Hepatocyte (in vitro differentiated cells): Measurements from ENCODE around the gene CKAP2L. TPM values are rescaled to one million over a fixed set of nuclear protein-coding genes. Genes with fewer than 3 reads are reported as not detected.

Experiments
- DNase-seq: peaks from one replicate; pipeline ENCODE4 v3.0.0-alpha.2; 2016; ENCODE audit warnings: low spot score
- H2AFZ ChIP-seq: fragments of 200-600 bp; sonication (generic); 2 replicates; pipeline ENCODE4 v1.6.0; 2016; ENCODE audit warnings: antibody characterized with exemption, mild to moderate bottlenecking
- H3K27ac ChIP-seq: fragments of 200-600 bp; sonication (generic); 2 replicates; pipeline ENCODE4 v1.5.1; 2016; ENCODE audit warnings: mild to moderate bottlenecking
- H3K27me3 ChIP-seq: fragments of 200-600 bp; sonication (generic); 2 replicates; pipeline ENCODE4 v1.6.1; 2016
- H3K36me3 ChIP-seq: fragments of 200-600 bp; sonication (generic); replicated peaks from 2 replicates; pipeline ENCODE4 v1.5.1; 2016; ENCODE audit warnings: low read depth; ENCODE audit not compliant: insufficient read depth
- H3K4me1 ChIP-seq: fragments of 200-600 bp; sonication (generic); 2 replicates; pipeline ENCODE4 v1.5.1; 2016; ENCODE audit warnings: mild to moderate bottlenecking, moderate library complexity; ENCODE audit not compliant: insufficient read depth
- H3K4me2 ChIP-seq: fragments of 200-600 bp; sonication (generic); 2 replicates; pipeline ENCODE4 v1.6.0; 2016
- H3K4me3 ChIP-seq: fragments of 200-600 bp; sonication (generic); 2 replicates; pipeline ENCODE4 v1.5.1; 2016; ENCODE audit warnings: mild to moderate bottlenecking
- H3K79me2 ChIP-seq: fragments of 200-600 bp; sonication (generic); 2 replicates; pipeline ENCODE4 v1.6.0; 2017; ENCODE audit warnings: mild to moderate bottlenecking
- H3K9me2 ChIP-seq: fragments of 200-600 bp; sonication (generic); replicated peaks from 2 replicates; pipeline ENCODE4 v1.6.0; 2017; ENCODE audit warnings: mild to moderate bottlenecking; ENCODE audit not compliant: insufficient read depth
- H3K9me3 ChIP-seq: fragments of 200-600 bp; sonication (generic); 2 replicates; pipeline ENCODE4 v1.5.1; 2016; ENCODE audit warnings: low read depth, mild to moderate bottlenecking
- H4K20me1 ChIP-seq: fragments of 200-600 bp; sonication (generic); 2 replicates; pipeline ENCODE4 v1.6.0; 2016; ENCODE audit warnings: mild to moderate bottlenecking; ENCODE audit not compliant: insufficient read depth, poor library complexity, severe bottlenecking
- CTCF ChIP-seq: fragments of 200-600 bp; sonication (generic); IDR thresholded peaks from 2 replicates; pipeline ENCODE4 v1.5.1; 2016; ENCODE audit warnings: antibody characterized with exemption, mild to moderate bottlenecking; ENCODE audit not compliant: poor library complexity
- EZH2 ChIP-seq: fragments of 200-600 bp; sonication (generic); IDR thresholded peaks from 2 replicates; pipeline ENCODE4 v1.6.1; 2016; ENCODE audit warnings: antibody characterized with exemption, mild to moderate bottlenecking, borderline replicate concordance
- EZH2phosphoT487 ChIP-seq: fragments of 200-600 bp; sonication (generic); IDR thresholded peaks from one replicate; pipeline ENCODE4 v1.6.1; 2018; ENCODE audit warnings: antibody characterized with exemption, mild to moderate bottlenecking, low read depth, moderate library complexity; ENCODE audit not compliant: unreplicated experiment, severe bottlenecking
- WGBS: methylation state at CpG from one replicate; pipeline ENCODE4 v1.1.6; 2016; ENCODE audit warnings: low lambda C conversion rate; ENCODE audit errors: missing lambda C conversion rate; 5-methylcytosine and 5-hydroxymethylcytosine counted together
- polyA plus RNA-seq: library from polyadenylated mRNA; unstranded; fragments of >200 nt; fragmentation: Nextera tagmentation; extraction: Ambion mirVana; gene quantifications from 2 replicates; pipeline ENCODE4 v1.2.1, GENCODE V29; 2016
- total RNA-seq: library from RNA; depleted of rRNA; stranded (reverse); fragments of >200 nt; gene quantifications from 2 replicates; pipeline ENCODE4 v1.2.3, GENCODE V29; 2014

CKAP2L gene
- total and polyA plus RNA-seq, 2 experiments from 2014 or later = 7.2 to 8.1 TPM

GRCh38 chr2:112809112-112809511 is 44.7 kb upstream of the CKAP2L start:
- Histone ChIP-seq H3K4me2 (no peak overlapping the region), H3K4me3 (no peak overlapping the region), H3K9me2 (no peaks in the 10 kb centered on the region), H3K27ac (no peak overlapping the region), H3K79me2 (no peaks in the 10 kb centered on the region), H3K36me3 (no peaks in the 10 kb centered on the region), H2AFZ (no peak overlapping the region), H4K20me1 (no peaks in the 10 kb centered on the region), H3K9me3 (no peaks in the 10 kb centered on the region), H3K4me1 (peaks cover 3% of the 10 kb centered on the region), H3K27me3 (no peaks in the 10 kb centered on the region)
- TF ChIP-seq EZH2 (no peak), CTCF (no peak), EZH2phosphoT487 (no peak)
- DNase-seq = no peak

- no peak for TF ChIP-seq CTCF
- no peak for TF ChIP-seq EZH2phosphoT487
- TF ChIP-seq EZH2 = no peak
- H3K27ac ChIP-seq = no peak overlapping the region
- H3K4me1 ChIP-seq = peaks cover 8% of the 10 kb centered on the region
- no peaks in the 10 kb centered on the region for H3K36me3 ChIP-seq
- H2AFZ ChIP-seq = no peak overlapping the region
- no peaks in the 10 kb centered on the region for H3K27me3 ChIP-seq
- WGBS = 94% methylated on average over 3 of the region's 3 CpGs
- no peaks in the 10 kb centered on the region for H4K20me1 ChIP-seq
- H3K9me2 ChIP-seq = no peaks in the 10 kb centered on the region
- no peaks in the 10 kb centered on the region for H3K9me3 ChIP-seq
- no peak for DNase-seq
- no peak overlapping the region for H3K4me3 ChIP-seq
- H3K4me2 ChIP-seq = no peak overlapping the region
- H3K79me2 ChIP-seq = no peaks in the 10 kb centered on the region
Observed at GRCh38 chr2:112807233-112807807, 42.9 kb upstream of the CKAP2L start.

- 97% methylated on average over 11 of the region's 11 CpGs for WGBS
- H3K9me2 ChIP-seq = no peaks in the 10 kb centered on the region
- H3K4me1 ChIP-seq = peaks cover 8% of the 10 kb centered on the region
- no peak for TF ChIP-seq EZH2phosphoT487
- no peak for TF ChIP-seq CTCF
- TF ChIP-seq EZH2 = no peak
- H3K27ac ChIP-seq = no peak overlapping the region
- no peak overlapping the region for H2AFZ ChIP-seq
- H3K4me2 ChIP-seq = no peak overlapping the region
- no peaks in the 10 kb centered on the region for H3K9me3 ChIP-seq
- no peaks in the 10 kb centered on the region for H3K79me2 ChIP-seq
- no peaks in the 10 kb centered on the region for H4K20me1 ChIP-seq
- no peaks in the 10 kb centered on the region for H3K27me3 ChIP-seq
- H3K4me3 ChIP-seq = no peak overlapping the region
- no peak for DNase-seq
- H3K36me3 ChIP-seq = no peaks in the 10 kb centered on the region
Observed at GRCh38 chr2:112805542-112805941, 41.1 kb upstream of the CKAP2L start.
